Heart right ventricle (tissue), 16 donors: ENCODE results near the gene COMT. TPM values are rescaled to one million over a fixed set of nuclear protein-coding genes. Genes with fewer than 3 reads are reported as not detected.
A peak's percentile ranks its signal among the peaks of the same experiment; 100 is the strongest.

Experiments
- ATAC-seq, 8 donors: fragments of 200-7000 bp; cut with Tn5 transposase; one replicate each; pipeline ENCODE4 v1.9.1; 2020; ENCODE audit warnings: mild to moderate bottlenecking in 8 of 8, moderate library complexity in 8 of 8, moderate number of reproducible peaks in 1 of 8
- DNase-seq, 2 donors: peaks; one replicate each; pipeline ENCODE4 v3.0.0-alpha.2; 2020
- H3K27ac ChIP-seq, 10 donors: fragments of 200-600 bp; sonication (generic) in 2 of 10; one replicate each; pipeline versions ENCODE4 v1.5.0 to v1.8.0; 2020 to 2022; ENCODE audit warnings: mild to moderate bottlenecking in 3 of 10
- H3K27me3 ChIP-seq, 7 donors: fragments of 200-600 bp; one replicate each; pipeline ENCODE4 v1.8.0; 2021 to 2022; ENCODE audit warnings: mild to moderate bottlenecking in 2 of 7
- H3K36me3 ChIP-seq, 9 donors: fragments of 200-600 bp; sonication (generic) in 1 of 9; one replicate each; pipeline versions ENCODE4 v1.5.0 to v1.8.0; 2020 to 2022; ENCODE audit warnings: mild to moderate bottlenecking in 2 of 9
- H3K4me1 ChIP-seq, 9 donors: fragments of 200-600 bp; sonication (generic) in 1 of 9; one replicate each; pipeline versions ENCODE4 v1.5.0 to v1.8.0; 2020 to 2022; ENCODE audit warnings: mild to moderate bottlenecking in 4 of 9
- H3K4me3 ChIP-seq, 10 donors: fragments of 200-600 bp; sonication (generic) in 2 of 10; one replicate each; pipeline versions ENCODE4 v1.5.0 to v1.8.0; 2020 to 2022; ENCODE audit warnings: mild to moderate bottlenecking in 7 of 10, moderate library complexity in 2 of 10
- H3K9me3 ChIP-seq, 11 donors: fragments of 200-600 bp in 10 of 11; sonication (generic) in 2 of 11; one replicate each; pipeline versions ENCODE4 v1.5.0 to v1.8.0; 2013 to 2022; ENCODE audit warnings: mild to moderate bottlenecking in 2 of 11, control low read depth in 1 of 11, moderate library complexity in 1 of 11
- CTCF ChIP-seq, 9 donors: fragments of 200-600 bp; sonication (generic) in 2 of 9; IDR thresholded peaks; one replicate each; pipeline versions ENCODE4 v1.5.0 to v1.8.0; 2021 to 2022; ENCODE audit warnings: antibody characterized with exemption in 9 of 9, mild to moderate bottlenecking in 5 of 9, moderate library complexity in 1 of 9
- WGBS, 2 donors: extraction: QIAGEN DNeasy Blood & Tissue Kit; methylation state at CpG; one replicate each; pipeline ENCODE4 v1.1.7; 2013; ENCODE audit warnings: inconsistent platforms in 1 of 2; 5-methylcytosine and 5-hydroxymethylcytosine counted together
- intact Hi-C, 10 donors: fragments of 100-400 bp; cut with DNase I; formaldehyde crosslinking; loops; one replicate each; pipeline versions ENCODE4 v1.11.1 to v1.14.2; 2022
- polyA plus RNA-seq, 2 donors: library from polyadenylated mRNA; stranded (reverse); fragments of 200-250 nt; gene quantifications; one replicate each; pipeline ENCODE4 v1.2.3, GENCODE V29; 2013
- total RNA-seq, 10 donors: library from RNA; stranded (reverse); fragmentation: NEBNext Ultra II Directional in 3 of 10; extraction: Animal tissue kit (Norgen Biotek cat#: 25700) in 3 of 10; gene quantifications; one replicate each; pipeline versions ENCODE4 v1.2.1 to v1.2.4, GENCODE V29; 2021 to 2023
- donor health status: Arrhythmogenic right ventricular cardiomyopathy.
- donor health status: ischemic (EF 13 %, LVEDD 7.1; RV severe dilation, severe dysfunction).
- donor health status: healthy with polysubstance abuse.
- donor health status: DM: no; HTN: yes; CAD: no.
- donor health status: DM: no; HTN: no; CAD: no.
- donor health status: ischemic (EF 25% LVEDD 6.9; RV normal size, moderate dysfunction).
- donor health status: ischemic (EF 25% LVEDD 5.7; RV mildly dilated, moderate dysfunction).
- donor health status: healthy.
- donor health status: DM: yes; HTN: yes; CAD: no.
- donor health status: Ischemic cardiomyopathy.
- donor health status: ischemic (EF 35%, LVEDD 5.7; RV mildly dilated, moderate dysfunction).
- donor health status: nonischemic (EF 11% LVEDD 7.7; RV severe dilation, severe dysfunction).
- donor health status: DM: yes; HTN: yes; CAD: no.
- donor health status: PGD.
- donor health status: ischemic (EF 29% LVEDD 5.4; RV normal size, mild dysfunction).
- donor health status: nonischemic (EF 23%, LVEDD 6.1; RV moderate dilation, normal function).

Gene COMT
- total and polyA plus RNA-seq, 12 donors: 42.9 to 273 (median 101) TPM

- H3K27me3 ChIP-seq: no peaks in the 10 kb centered on the region
- DNase-seq (no peak), ATAC-seq (peak in 2 of 8 donors; percentile 4)
- H3K36me3 ChIP-seq: peaks cover 0 to 38% (median 16%) of the 10 kb centered on the region in 9 donors
- intact Hi-C loops: loop anchor here in 3 of 10 donors (10.0 kb wide), 3 partner anchors 154 to 174 kb away; partner anchors contain the start of genes RANBP1 (in 1 of the 3), TRMT2A (in 1 of the 3) and ZDHHC8 (in 1 of the 3)
- 82 to 85% methylated on average over 9 of the region's 9 CpGs for WGBS, 2 donors
- H3K4me1 ChIP-seq: peaks cover 8 to 46% (median 27%) of the 10 kb centered on the region in 9 donors
- no peaks in the 10 kb centered on the region for H3K9me3 ChIP-seq
- H3K4me3 ChIP-seq: no peak overlapping the region
- TF ChIP-seq CTCF (IDR thresholded peaks at IDR 0.05): no peak
- H3K27ac ChIP-seq: no peak overlapping the region
Measured at GRCh38 chr22:19961201-19961580, 19.6 kb downstream of the COMT start.

GRCh38 chr22:19961868-19962245 lies 20.3 kb downstream of the COMT start:
- no peaks in the 10 kb centered on the region for H3K9me3 ChIP-seq
- no peak for DNase-seq
- intact Hi-C loops: loop anchor here in 3 of 10 donors (10.0 kb wide), 3 partner anchors 153 to 173 kb away; partner anchors contain the start of genes RANBP1 (in 1 of the 3), TRMT2A (in 1 of the 3) and ZDHHC8 (in 1 of the 3)
- H3K4me3 ChIP-seq: no peak overlapping the region
- H3K27ac ChIP-seq: no peak overlapping the region
- ATAC-seq: peak in 2 of 8 donors; percentile 0 to 3
- H3K4me1 ChIP-seq: peaks cover 8 to 46% (median 27%) of the 10 kb centered on the region in 9 donors
- no peaks in the 10 kb centered on the region for H3K27me3 ChIP-seq
- peaks cover 0 to 44% (median 16%) of the 10 kb centered on the region in 9 donors for H3K36me3 ChIP-seq
- 87 to 91% methylated on average over 8 of the region's 8 CpGs for WGBS, 2 donors
- no peak for TF ChIP-seq CTCF (IDR thresholded peaks at IDR 0.05)

GRCh38 chr22:19962246-19962908 lies 20.8 kb downstream of the COMT start:
- no peaks in the 10 kb centered on the region for H3K27me3 ChIP-seq
- peak; percentile 60 to 64 for DNase-seq
- peaks cover 8 to 46% (median 27%) of the 10 kb centered on the region in 9 donors for H3K4me1 ChIP-seq
- H3K27ac ChIP-seq: no peak overlapping the region
- ATAC-seq: peak; percentile 19 to 56 (median 40)
- no peaks in the 10 kb centered on the region for H3K9me3 ChIP-seq
- peaks cover 0 to 50% (median 16%) of the 10 kb centered on the region in 9 donors for H3K36me3 ChIP-seq
- intact Hi-C loops: loop anchor here in 3 of 10 donors (10.0 kb wide), 3 partner anchors 152 to 172 kb away; partner anchors contain the start of genes RANBP1 (in 1 of the 3), TRMT2A (in 1 of the 3) and ZDHHC8 (in 1 of the 3)
- 53 to 58% methylated on average over 21 to 22 of the region's 22 CpGs for WGBS, 2 donors
- H3K4me3 ChIP-seq: no peak overlapping the region
- TF ChIP-seq CTCF (IDR thresholded peaks at IDR 0.05): peak in 8 of 9 donors; percentile 49 to 64 (median 59)

- H3K9me3 ChIP-seq: no peaks in the 10 kb centered on the region
- no peaks in the 10 kb centered on the region for H3K27me3 ChIP-seq
- no peak for TF ChIP-seq CTCF (IDR thresholded peaks at IDR 0.05)
- peaks cover 0 to 57% (median 16%) of the 10 kb centered on the region in 9 donors for H3K36me3 ChIP-seq
- peak in 1 of 2 donors; percentile 13 for DNase-seq
- intact Hi-C loops: loop anchor here in 3 of 10 donors (10.0 kb wide), 3 partner anchors 152 to 172 kb away; partner anchors contain the start of genes RANBP1 (in 1 of the 3), TRMT2A (in 1 of the 3) and ZDHHC8 (in 1 of the 3)
- ATAC-seq: no peak
- H3K27ac ChIP-seq: no peak overlapping the region
- WGBS, 2 donors: 79 to 81% methylated on average over 30 of the region's 30 CpGs
- H3K4me1 ChIP-seq: peaks cover 8 to 46% (median 27%) of the 10 kb centered on the region in 9 donors
- H3K4me3 ChIP-seq: no peak overlapping the region
Measured at GRCh38 chr22:19962909-19963806, 21.6 kb downstream of the COMT start.
